GM18868 (cell line): ENCODE data around the gene CITED4.

Experiments used
- ATAC-seq: cut with Tn5 transposase; IDR thresholded peaks from one replicate; pipeline ENCODE4 v1.9.1; 2021; ENCODE audit warnings: mild to moderate bottlenecking, moderate library complexity; ENCODE audit not compliant: unreplicated experiment

Gene CITED4

GRCh38 chr1:40837601-40838000 lies 24.6 kb downstream of the CITED4 start:
- no peak for ATAC-seq

- ATAC-seq, result no peak
Measured at GRCh38 chr1:40836283-40836682, 25.9 kb downstream of the CITED4 start.

GRCh38 chr1:40834968-40835545 lies 27.1 kb downstream of the CITED4 start:
- ATAC-seq, result no peak

GRCh38 chr1:40833979-40834378 lies 28.2 kb downstream of the CITED4 start:
- no peak for ATAC-seq

GRCh38 chr1:40831001-40831732 lies 31.0 kb downstream of the CITED4 start:
- no peak for ATAC-seq

GRCh38 chr1:40830419-40830943 lies 31.7 kb downstream of the CITED4 start:
- ATAC-seq, result no peak

- no peak for ATAC-seq
Measured at GRCh38 chr1:40829631-40830245, 32.4 kb downstream of the CITED4 start.

GRCh38 chr1:40825996-40826395 lies 36.2 kb downstream of the CITED4 start:
- ATAC-seq, result no peak

- peak; percentile 84 for ATAC-seq
Measured at GRCh38 chr1:40825435-40825788, 36.8 kb downstream of the CITED4 start.

- no peak for ATAC-seq
Measured at GRCh38 chr1:40824591-40825434, 37.4 kb downstream of the CITED4 start.

- no peak for ATAC-seq
Measured at GRCh38 chr1:40823983-40824382, 38.2 kb downstream of the CITED4 start.

- ATAC-seq, result no peak
Measured at GRCh38 chr1:40823345-40823744, 38.8 kb downstream of the CITED4 start.

- no peak for ATAC-seq
Measured at GRCh38 chr1:40822890-40823289, 39.3 kb downstream of the CITED4 start.

GRCh38 chr1:40820911-40821693 lies 41.1 kb downstream of the CITED4 start:
- no peak for ATAC-seq

- no peak for ATAC-seq
Measured at GRCh38 chr1:40820251-40820797, 41.8 kb downstream of the CITED4 start.

GRCh38 chr1:40819101-40819500 lies 43.1 kb downstream of the CITED4 start:
- no peak for ATAC-seq

GRCh38 chr1:40818264-40818961 lies 43.8 kb downstream of the CITED4 start:
- ATAC-seq, result peak; percentile 81

GRCh38 chr1:40817791-40818263 lies 44.3 kb downstream of the CITED4 start:
- ATAC-seq, result peak; percentile 32

GRCh38 chr1:40815420-40815819 lies 46.7 kb downstream of the CITED4 start:
- ATAC-seq, result no peak
